Erythroblast (primary cell): ENCODE results near the gene TRAF4.

ENCODE experiments used
- DNase-seq, 2 experiments: peaks; one replicate each; lab custom pipeline; 2025; lab: John Stamatoyannopoulos, UW
- GATA1 ChIP-seq: IDR thresholded peaks from 2 replicates; pipeline ENCODE4 v1.6.1; 2011; ENCODE audit warnings: low read depth, mild to moderate bottlenecking, control low read depth, low read length, moderate library complexity
- POLR2A ChIP-seq: IDR thresholded peaks from 2 replicates; pipeline ENCODE4 v1.6.1; 2011; ENCODE audit warnings: mild to moderate bottlenecking, low read length

The TRAF4 gene

DNA sequence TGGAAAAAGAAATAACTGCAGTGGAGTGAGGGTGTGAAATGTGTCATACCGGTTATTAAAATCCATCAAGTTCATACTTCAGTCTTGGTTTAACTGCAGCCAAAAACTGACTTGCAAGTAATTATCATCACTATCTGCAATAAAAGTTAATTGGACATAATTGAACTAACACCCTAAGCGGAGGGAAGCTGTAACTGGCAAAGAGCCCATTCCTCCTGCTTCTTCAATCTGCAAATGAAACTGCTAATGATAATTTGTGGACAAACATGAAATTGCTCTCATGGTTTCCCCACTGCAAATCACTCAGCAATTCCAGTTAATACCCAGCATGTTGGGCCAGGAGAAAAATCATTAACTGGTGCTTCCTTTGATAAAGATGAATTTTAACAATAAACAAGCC, 52.3 kb downstream of the TRAF4 start:
- DNase-seq = no peak
- TF ChIP-seq GATA1 (no peak), POLR2A (no peak)
